Upper lobe of right lung (tissue), 1 donor: Measurements from ENCODE around the gene CPN2. TPM values are rescaled to one million over a fixed set of nuclear protein-coding genes. Genes with fewer than 3 reads are reported as not detected.
A peak's percentile ranks its signal among the peaks of the same experiment; 100 is the strongest.

Source experiments
- ATAC-seq: fragments of 200-7000 bp; cut with Tn5 transposase; one replicate; pipeline ENCODE4 v1.9.1; 2020; ENCODE audit warnings: mild to moderate bottlenecking, moderate library complexity
- DNase-seq: peaks from one replicate; pipeline ENCODE4 v3.0.0-alpha.2; 2020
- H3K27ac ChIP-seq: fragments of 200-600 bp; one replicate; pipeline ENCODE4 v1.8.0; 2022
- H3K27me3 ChIP-seq: fragments of 200-600 bp; one replicate; pipeline ENCODE4 v1.8.0; 2022; ENCODE audit warnings: mild to moderate bottlenecking
- H3K36me3 ChIP-seq: fragments of 200-600 bp; one replicate; pipeline ENCODE4 v1.8.0; 2022
- H3K4me1 ChIP-seq: fragments of 200-600 bp; one replicate; pipeline ENCODE4 v1.8.0; 2022
- H3K4me3 ChIP-seq: fragments of 200-600 bp; one replicate; pipeline ENCODE4 v1.8.0; 2022; ENCODE audit warnings: mild to moderate bottlenecking
- H3K9me3 ChIP-seq: fragments of 200-600 bp; one replicate; pipeline ENCODE4 v1.8.0; 2022
- intact Hi-C: fragments of 100-400 bp; cut with DNase I; formaldehyde crosslinking; loops from one replicate; pipeline ENCODE4 v1.11.0; 2022
- total RNA-seq: library from RNA; stranded (reverse); fragmentation: NEBNext Ultra II Directional; extraction: Animal tissue kit (Norgen Biotek cat#: 25700); gene quantifications from one replicate; pipeline ENCODE4 v1.2.1, GENCODE V29; 2021
- TF ChIP-seq, protein P1 (sequence below): fragments of 200-600 bp; IDR thresholded peaks from one replicate; pipeline ENCODE4 v1.8.0; 2022; ENCODE audit warnings: antibody characterized with exemption
- donor health status: DM: no; HTN: yes; CAD: no; lungs with severe emphysema.

The CPN2 gene
- total RNA-seq, 1 donor from 2014 or later, result not detected

DNA sequence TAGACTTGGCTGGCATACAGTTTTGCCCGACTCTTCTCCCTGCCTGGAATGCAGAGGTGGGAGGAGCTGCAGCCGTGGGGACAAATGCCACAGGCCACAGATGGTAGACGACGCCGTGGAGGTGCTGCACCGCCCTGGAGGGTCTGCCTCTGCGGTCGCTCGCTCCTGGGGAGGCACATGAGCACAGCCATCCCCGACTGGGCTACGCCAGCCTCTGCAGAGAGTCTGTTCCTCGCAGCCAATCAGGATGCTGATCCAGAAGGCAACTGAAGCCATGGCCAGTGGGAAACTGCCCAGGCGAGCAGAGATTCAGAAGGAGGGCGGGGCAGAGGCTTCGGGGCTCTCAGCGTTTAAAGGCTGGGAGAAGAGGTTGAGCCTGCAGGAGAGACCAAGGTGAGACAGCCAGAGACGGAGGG is 30.3 kb upstream of the CPN2 start:
- intact Hi-C loops, result no loop called here
- Histone ChIP-seq H3K36me3 (no peaks in the 10 kb centered on the region), H3K27ac (no peak overlapping the region), H3K4me1 (no peaks in the 10 kb centered on the region), H3K9me3 (no peaks in the 10 kb centered on the region), H3K4me3 (no peak overlapping the region), H3K27me3 (peaks cover 11% of the 10 kb centered on the region)
- ATAC-seq (peak; percentile 64), DNase-seq (peak; percentile 60)
- TF ChIP-seq, protein P1, sequence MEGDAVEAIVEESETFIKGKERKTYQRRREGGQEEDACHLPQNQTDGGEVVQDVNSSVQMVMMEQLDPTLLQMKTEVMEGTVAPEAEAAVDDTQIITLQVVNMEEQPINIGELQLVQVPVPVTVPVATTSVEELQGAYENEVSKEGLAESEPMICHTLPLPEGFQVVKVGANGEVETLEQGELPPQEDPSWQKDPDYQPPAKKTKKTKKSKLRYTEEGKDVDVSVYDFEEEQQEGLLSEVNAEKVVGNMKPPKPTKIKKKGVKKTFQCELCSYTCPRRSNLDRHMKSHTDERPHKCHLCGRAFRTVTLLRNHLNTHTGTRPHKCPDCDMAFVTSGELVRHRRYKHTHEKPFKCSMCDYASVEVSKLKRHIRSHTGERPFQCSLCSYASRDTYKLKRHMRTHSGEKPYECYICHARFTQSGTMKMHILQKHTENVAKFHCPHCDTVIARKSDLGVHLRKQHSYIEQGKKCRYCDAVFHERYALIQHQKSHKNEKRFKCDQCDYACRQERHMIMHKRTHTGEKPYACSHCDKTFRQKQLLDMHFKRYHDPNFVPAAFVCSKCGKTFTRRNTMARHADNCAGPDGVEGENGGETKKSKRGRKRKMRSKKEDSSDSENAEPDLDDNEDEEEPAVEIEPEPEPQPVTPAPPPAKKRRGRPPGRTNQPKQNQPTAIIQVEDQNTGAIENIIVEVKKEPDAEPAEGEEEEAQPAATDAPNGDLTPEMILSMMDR, result no peak

DNA sequence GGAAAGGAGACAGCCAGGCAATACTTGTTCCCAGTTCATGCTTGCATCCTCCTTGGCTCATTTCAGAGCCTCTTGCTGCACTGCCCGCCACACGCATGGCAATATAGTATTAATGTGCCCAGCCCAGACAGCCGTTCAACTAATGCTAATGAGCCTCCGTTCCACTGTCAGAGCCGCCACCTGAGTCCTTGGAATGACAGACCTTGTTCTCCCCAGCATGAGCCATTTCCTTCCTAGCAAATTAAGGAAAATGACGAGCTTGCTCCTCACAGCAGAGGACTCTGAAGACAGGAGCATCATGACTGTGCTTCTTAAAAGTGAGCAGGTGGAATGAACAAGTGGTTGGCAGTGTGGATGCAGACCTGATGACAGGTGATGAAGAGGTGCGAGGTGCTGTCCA is 29.2 kb upstream of the CPN2 start:
- Histone ChIP-seq H3K9me3 (no peaks in the 10 kb centered on the region), H3K4me1 (no peaks in the 10 kb centered on the region), H3K36me3 (no peaks in the 10 kb centered on the region), H3K27ac (no peak overlapping the region), H3K4me3 (no peak overlapping the region), H3K27me3 (peaks cover 11% of the 10 kb centered on the region)
- ATAC-seq (no peak), DNase-seq (no peak)
- intact Hi-C loops, result no loop called here
- TF ChIP-seq, protein P1, result no peak

DNA sequence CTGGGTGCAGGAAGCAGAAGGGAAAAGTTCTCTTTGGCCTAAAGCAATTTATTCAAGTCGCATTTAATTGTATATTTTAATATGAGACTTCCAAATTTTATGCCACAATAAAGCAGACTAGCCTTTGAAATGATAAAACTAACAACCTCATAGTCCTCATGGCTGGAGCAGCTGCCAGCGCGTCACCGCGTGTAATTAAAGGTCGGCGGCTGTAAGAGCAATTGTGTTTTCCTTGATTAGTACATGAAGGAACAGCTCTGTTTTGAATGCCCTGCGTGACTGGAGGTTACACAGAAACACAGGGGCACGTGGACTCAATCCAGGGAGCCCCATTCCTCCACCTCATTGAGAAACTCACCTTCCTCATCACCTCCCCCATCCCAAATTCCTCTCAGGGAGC is 28.5 kb upstream of the CPN2 start:
- H3K27me3 ChIP-seq, result peaks cover 11% of the 10 kb centered on the region
- ATAC-seq, result no peak
- peak; percentile 23 for DNase-seq

DNA sequence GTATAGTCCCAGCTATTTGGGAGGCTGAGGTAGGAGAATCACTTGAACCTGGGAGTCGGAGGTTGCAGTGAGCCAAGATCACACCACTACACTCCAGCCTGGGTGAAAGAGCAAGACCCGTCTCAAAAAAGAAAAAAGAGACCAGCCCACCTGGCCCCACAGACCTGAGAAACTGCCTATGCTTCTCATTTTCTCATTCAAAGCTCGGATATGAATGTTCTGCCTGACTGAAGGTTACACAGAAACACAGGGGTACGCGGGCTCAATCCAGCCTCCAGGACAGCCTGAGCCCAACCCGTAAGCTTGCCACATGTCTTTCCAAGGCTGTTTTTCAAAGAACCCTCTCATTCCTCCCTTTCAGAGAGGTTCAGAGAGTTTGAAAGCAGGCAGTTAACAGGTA is 28.1 kb upstream of the CPN2 start:
- Histone ChIP-seq H3K4me3 (no peak overlapping the region), H3K4me1 (no peaks in the 10 kb centered on the region), H3K27ac (no peak overlapping the region), H3K27me3 (peaks cover 11% of the 10 kb centered on the region), H3K9me3 (no peaks in the 10 kb centered on the region), H3K36me3 (no peaks in the 10 kb centered on the region)
- TF ChIP-seq, protein P1, result no peak
- no peak for ATAC-seq
- intact Hi-C loops, result no loop called here
- peak; percentile 23 for DNase-seq

More for the DNA sequence above, 28.5 kb upstream of the CPN2 start:
- no peak overlapping the region for H3K4me3 ChIP-seq
- no peak overlapping the region for H3K27ac ChIP-seq
- intact Hi-C loops, result no loop called here
- H3K36me3 ChIP-seq, result no peaks in the 10 kb centered on the region
- no peaks in the 10 kb centered on the region for H3K9me3 ChIP-seq
- H3K4me1 ChIP-seq, result no peaks in the 10 kb centered on the region
- TF ChIP-seq, protein P1, result no peak

DNA sequence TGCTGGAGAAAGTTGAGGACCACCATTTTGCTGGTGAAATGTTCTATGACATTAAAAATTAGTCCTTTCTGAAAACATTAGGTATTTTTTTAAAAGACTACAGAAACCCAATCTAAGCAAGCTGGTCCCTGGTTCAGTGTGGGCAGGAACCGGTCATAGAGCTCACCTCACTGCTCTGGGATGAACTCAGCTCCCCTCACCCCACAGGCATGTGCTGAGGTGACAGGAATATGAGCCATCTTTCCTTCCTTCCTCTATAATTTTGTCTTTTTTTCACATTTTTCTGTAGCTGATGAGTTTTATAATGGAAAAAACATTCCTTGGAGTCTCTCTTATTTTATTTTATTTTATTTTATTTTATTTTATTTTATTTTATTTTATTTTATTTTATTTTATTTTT is 26.6 kb upstream of the CPN2 start:
- ATAC-seq, result no peak
- H3K27ac ChIP-seq, result no peak overlapping the region
- H3K4me3 ChIP-seq, result no peak overlapping the region
- H3K9me3 ChIP-seq, result no peaks in the 10 kb centered on the region
- DNase-seq, result no peak
- H3K36me3 ChIP-seq, result no peaks in the 10 kb centered on the region
- H3K27me3 ChIP-seq, result peaks cover 11% of the 10 kb centered on the region
- no peaks in the 10 kb centered on the region for H3K4me1 ChIP-seq
- intact Hi-C loops, result no loop called here
- TF ChIP-seq, protein P1, result no peak

DNA sequence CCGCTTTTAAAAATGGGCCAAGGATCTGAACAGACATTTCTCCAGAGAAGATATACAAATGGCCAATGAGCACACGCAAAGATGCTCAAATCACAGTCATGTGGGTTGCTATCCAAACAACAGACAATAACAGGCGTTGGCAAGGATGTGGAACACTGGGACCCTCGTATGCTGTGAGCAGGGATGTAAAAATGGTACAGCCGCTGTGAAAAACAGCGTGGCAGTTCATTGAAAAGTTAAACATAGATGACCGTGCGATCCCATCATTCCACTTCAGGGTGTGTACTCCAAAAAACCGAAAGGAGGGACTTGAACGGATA is 25.1 kb upstream of the CPN2 start:
- Histone ChIP-seq H3K27me3 (peaks cover 9% of the 10 kb centered on the region), H3K27ac (no peak overlapping the region), H3K36me3 (no peaks in the 10 kb centered on the region), H3K4me3 (no peak overlapping the region), H3K9me3 (no peaks in the 10 kb centered on the region), H3K4me1 (no peaks in the 10 kb centered on the region)
- intact Hi-C loops, result no loop called here
- ATAC-seq (no peak), DNase-seq (no peak)
- TF ChIP-seq, protein P1, result no peak
